ENCODE measurements around the gene TSC22D1.
"Not testable (repeated sequence)": the region's sequence is repeated elsewhere in the genome, so short reads cannot be mapped to it uniquely, and the experiment has no call there.

TSC22D1 gene

GRCh38 chr13:44576351-44577235 is 463 bp upstream of the TSC22D1 start:
- DNase-seq (ENCODE audit: low read depth, low spot score), result no peak
- peak overlapping the region; percentile 76 for H3K9ac ChIP-seq (ENCODE audit: insufficient read length)
- no peak for TF ChIP-seq EZH2 (IDR thresholded peaks at IDR 0.05)
- no peak for TF ChIP-seq FOXP2 (optimal IDR thresholded peaks at IDR 0.05; ENCODE audit: control extremely low read depth, extremely low read length, insufficient read depth)
- no peak for TF ChIP-seq POLR2AphosphoS5 (IDR thresholded peaks at IDR 0.05; ENCODE audit: borderline replicate concordance, low read depth, low read length)
- H3K27ac ChIP-seq, result peak overlapping the region; percentile 67; the same call in 1 of the 2 replicates
- no peaks in the 10 kb centered on the region for H3K9me3 ChIP-seq (ENCODE audit: low read depth, low read length)
- peaks cover 4% of the 10 kb centered on the region; the same call in 1 of the 2 replicates for H3K36me3 ChIP-seq (ENCODE audit: insufficient read depth, low read length)
- peak overlapping the region; percentile 88 for H3K4me3 ChIP-seq

GRCh38 chr13:44575035-44575434 is 1.1 kb downstream of the TSC22D1 start:
- H3K4me3 ChIP-seq, result peak overlapping the region; percentile 88
- no peak overlapping the region for H3K27ac ChIP-seq
- H3K36me3 ChIP-seq (ENCODE audit: insufficient read depth, low read length), result peaks cover 4% of the 10 kb centered on the region; the same call in 1 of the 2 replicates
- no peak for TF ChIP-seq FOXP2 (optimal IDR thresholded peaks at IDR 0.05; ENCODE audit: control extremely low read depth, extremely low read length, insufficient read depth)
- no peak for TF ChIP-seq POLR2AphosphoS5 (IDR thresholded peaks at IDR 0.05; ENCODE audit: borderline replicate concordance, low read depth, low read length)
- TF ChIP-seq EZH2 (IDR thresholded peaks at IDR 0.05), result no peak
- H3K9me3 ChIP-seq (ENCODE audit: low read depth, low read length), result no peaks in the 10 kb centered on the region
- DNase-seq (ENCODE audit: low read depth, low spot score), result no peak
- H3K9ac ChIP-seq (ENCODE audit: insufficient read length), result no peak overlapping the region

DNA sequence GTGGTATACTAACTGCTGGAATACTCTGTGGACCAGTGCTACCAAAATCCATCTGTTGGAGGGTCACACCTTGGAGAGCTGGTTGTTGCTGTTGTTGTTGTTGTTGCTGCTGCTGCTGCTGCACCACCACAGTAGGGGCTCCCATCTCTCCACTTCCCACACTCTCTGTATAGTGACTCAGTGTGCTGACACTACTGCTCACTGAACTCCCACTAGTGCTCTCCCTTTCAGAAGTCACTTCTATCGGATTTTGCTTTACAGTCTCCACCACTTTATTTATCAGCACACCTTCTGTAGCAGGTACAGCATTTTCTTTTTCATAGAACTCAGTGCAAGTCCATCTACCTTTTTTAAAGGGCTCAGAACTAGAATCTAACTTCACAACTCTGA is 1.7 kb downstream of the TSC22D1 start:
- no peaks in the 10 kb centered on the region for H3K9me3 ChIP-seq (ENCODE audit: low read depth, low read length)
- no peak overlapping the region for H3K4me3 ChIP-seq
- TF ChIP-seq POLR2AphosphoS5 (IDR thresholded peaks at IDR 0.05; ENCODE audit: borderline replicate concordance, low read depth, low read length) (no peak), FOXP2 (optimal IDR thresholded peaks at IDR 0.05; ENCODE audit: control extremely low read depth, extremely low read length, insufficient read depth) (no peak), EZH2 (IDR thresholded peaks at IDR 0.05) (no peak)
- no peak overlapping the region for H3K9ac ChIP-seq (ENCODE audit: insufficient read length)
- peaks cover 4% of the 10 kb centered on the region; the same call in 1 of the 2 replicates for H3K36me3 ChIP-seq (ENCODE audit: insufficient read depth, low read length)
- DNase-seq (ENCODE audit: low read depth, low spot score), result no peak
- H3K27ac ChIP-seq, result no peak overlapping the region

- Histone ChIP-seq H3K9me3 (ENCODE audit: low read depth, low read length) (no peaks in the 10 kb centered on the region), H3K27ac (no peak overlapping the region), H3K9ac (ENCODE audit: insufficient read length) (no peak overlapping the region), H3K36me3 (ENCODE audit: insufficient read depth, low read length) (peaks cover 4% of the 10 kb centered on the region; the same call in 1 of the 2 replicates), H3K4me3 (no peak overlapping the region)
- TF ChIP-seq POLR2AphosphoS5 (IDR thresholded peaks at IDR 0.05; ENCODE audit: borderline replicate concordance, low read depth, low read length) (no peak), EZH2 (IDR thresholded peaks at IDR 0.05) (no peak), FOXP2 (optimal IDR thresholded peaks at IDR 0.05; ENCODE audit: control extremely low read depth, extremely low read length, insufficient read depth) (no peak)
- DNase-seq (ENCODE audit: low read depth, low spot score), result no peak
Measured at GRCh38 chr13:44573790-44574465, 2.2 kb downstream of the TSC22D1 start.

GRCh38 chr13:44573071-44573470 is 3.1 kb downstream of the TSC22D1 start:
- Histone ChIP-seq H3K27ac (no peak overlapping the region), H3K9ac (ENCODE audit: insufficient read length) (no peak overlapping the region), H3K9me3 (ENCODE audit: low read depth, low read length) (no peaks in the 10 kb centered on the region), H3K4me3 (no peak overlapping the region; the same call in 1 of the 2 replicates), H3K36me3 (ENCODE audit: insufficient read depth, low read length) (peaks cover 4% of the 10 kb centered on the region; the same call in 1 of the 2 replicates)
- TF ChIP-seq EZH2 (IDR thresholded peaks at IDR 0.05) (no peak), POLR2AphosphoS5 (IDR thresholded peaks at IDR 0.05; ENCODE audit: borderline replicate concordance, low read depth, low read length) (no peak), FOXP2 (optimal IDR thresholded peaks at IDR 0.05; ENCODE audit: control extremely low read depth, extremely low read length, insufficient read depth) (no peak)
- DNase-seq (ENCODE audit: low read depth, low spot score), result no peak

GRCh38 chr13:44566601-44567000 is 9.5 kb downstream of the TSC22D1 start:
- Histone ChIP-seq H3K4me3 (no peak overlapping the region), H3K9me3 (ENCODE audit: low read depth, low read length) (no peaks in the 10 kb centered on the region), H3K36me3 (ENCODE audit: insufficient read depth, low read length) (no peaks in the 10 kb centered on the region), H3K9ac (ENCODE audit: insufficient read length) (no peak overlapping the region), H3K27ac (no peak overlapping the region)
- DNase-seq (ENCODE audit: low read depth, low spot score), result no peak
- no peak for TF ChIP-seq FOXP2 (optimal IDR thresholded peaks at IDR 0.05; ENCODE audit: control extremely low read depth, extremely low read length, insufficient read depth)
- no peak for TF ChIP-seq EZH2 (IDR thresholded peaks at IDR 0.05)
- no peak for TF ChIP-seq POLR2AphosphoS5 (IDR thresholded peaks at IDR 0.05; ENCODE audit: borderline replicate concordance, low read depth, low read length)

GRCh38 chr13:44565881-44566280 is 10.2 kb downstream of the TSC22D1 start:
- no peak for DNase-seq (ENCODE audit: low read depth, low spot score)
- Histone ChIP-seq H3K9me3 (ENCODE audit: low read depth, low read length) (no peaks in the 10 kb centered on the region), H3K4me3 (no peak overlapping the region), H3K27ac (no peak overlapping the region), H3K36me3 (ENCODE audit: insufficient read depth, low read length) (no peaks in the 10 kb centered on the region), H3K9ac (ENCODE audit: insufficient read length) (no peak overlapping the region)
- TF ChIP-seq POLR2AphosphoS5 (IDR thresholded peaks at IDR 0.05; ENCODE audit: borderline replicate concordance, low read depth, low read length) (no peak), FOXP2 (optimal IDR thresholded peaks at IDR 0.05; ENCODE audit: control extremely low read depth, extremely low read length, insufficient read depth) (no peak), EZH2 (IDR thresholded peaks at IDR 0.05) (no peak)

DNA sequence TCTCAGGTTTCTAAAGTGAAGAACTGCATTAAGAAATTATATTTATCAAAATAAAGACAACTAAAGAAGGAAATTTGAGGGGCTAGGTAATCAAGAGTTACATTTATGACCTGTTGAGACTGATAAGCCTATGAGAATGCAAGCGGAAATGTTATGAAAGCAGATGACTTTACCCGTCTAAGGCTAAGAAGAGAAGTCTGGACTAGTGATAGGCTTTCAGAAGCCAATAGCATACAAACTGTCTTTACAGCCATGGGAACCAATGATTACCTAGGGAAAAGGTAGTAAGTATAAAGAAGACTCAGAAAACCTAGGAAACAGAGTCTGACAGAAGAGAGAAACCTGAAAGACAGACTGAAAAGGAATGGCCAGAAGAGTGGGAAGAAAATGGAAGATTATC is 11.2 kb downstream of the TSC22D1 start:
- TF ChIP-seq FOXP2 (optimal IDR thresholded peaks at IDR 0.05; ENCODE audit: control extremely low read depth, extremely low read length, insufficient read depth) (no peak), POLR2AphosphoS5 (IDR thresholded peaks at IDR 0.05; ENCODE audit: borderline replicate concordance, low read depth, low read length) (no peak)
- Histone ChIP-seq H3K27ac (no peak overlapping the region), H3K36me3 (ENCODE audit: insufficient read depth, low read length) (no peaks in the 10 kb centered on the region), H3K4me3 (no peak overlapping the region), H3K9ac (ENCODE audit: insufficient read length) (no peak overlapping the region), H3K9me3 (ENCODE audit: low read depth, low read length) (no peaks in the 10 kb centered on the region)
- no peak for DNase-seq (ENCODE audit: low read depth, low spot score)

DNA sequence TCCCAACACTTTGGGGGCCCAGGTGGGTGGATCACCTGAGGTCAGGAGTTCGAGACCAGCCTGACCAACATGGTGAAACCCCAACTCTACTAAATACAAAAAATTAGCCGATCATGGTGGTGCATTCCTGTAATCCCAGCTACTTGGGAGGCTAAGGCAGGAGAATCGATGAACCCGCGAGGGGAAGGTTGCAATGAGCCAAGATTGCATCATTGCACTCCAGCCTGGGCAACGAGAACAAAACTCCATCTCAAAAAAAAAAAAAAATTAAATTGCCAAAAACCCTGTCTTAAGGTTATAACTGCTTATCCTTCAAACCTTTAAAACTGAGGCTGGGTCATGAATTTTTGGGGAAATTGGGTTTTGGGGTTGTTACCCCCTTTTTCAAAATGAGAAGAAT is 13.3 kb downstream of the TSC22D1 start:
- H3K9ac ChIP-seq (ENCODE audit: insufficient read length); H3K9me3 ChIP-seq (ENCODE audit: low read depth, low read length); H3K4me3 ChIP-seq; H3K27ac ChIP-seq; DNase-seq (ENCODE audit: low read depth, low spot score); H3K36me3 ChIP-seq (ENCODE audit: insufficient read depth, low read length): not testable (repeated sequence)
